CD4-positive, alpha-beta T cell treated with Interleukin-6 at 100 ng/mL for 8 hours (primary cell): ENCODE data around the gene RNF135.
A peak's percentile ranks its signal among the peaks of the same experiment; 100 is the strongest.
"Not testable (repeated sequence)": the region's sequence is repeated elsewhere in the genome, so short reads cannot be mapped to it uniquely, and the experiment has no call there.

Source experiments
- DNase-seq: peaks from one replicate; pipeline ENCODE4 v3.0.0-alpha.2; 2020; ENCODE audit warnings: mixed read lengths, low spot score

RNF135 gene

DNA sequence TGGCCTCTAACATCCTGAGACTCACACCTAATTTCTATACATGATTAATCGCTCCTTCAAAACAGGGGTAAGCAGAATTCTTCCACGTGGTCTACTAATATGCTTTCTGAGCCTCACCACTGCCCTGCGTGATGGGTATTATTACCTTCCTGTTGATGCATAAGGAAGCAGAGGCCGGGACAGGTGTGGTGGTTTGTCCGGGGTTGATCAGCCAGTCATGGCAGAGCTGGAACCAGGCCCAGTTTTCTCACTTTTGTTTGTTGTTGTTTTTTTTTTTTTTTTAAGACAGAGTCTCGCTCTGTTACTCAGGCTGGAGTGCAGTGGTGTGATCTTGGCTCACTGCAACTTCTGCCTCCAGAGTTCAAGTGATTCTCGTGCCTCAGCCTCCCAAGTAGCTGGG, 31.2 kb downstream of the RNF135 start:
- no peak for DNase-seq

- DNase-seq, result no peak
Measured at GRCh38 chr17:31003225-31003866, 32.5 kb downstream of the RNF135 start.

DNA sequence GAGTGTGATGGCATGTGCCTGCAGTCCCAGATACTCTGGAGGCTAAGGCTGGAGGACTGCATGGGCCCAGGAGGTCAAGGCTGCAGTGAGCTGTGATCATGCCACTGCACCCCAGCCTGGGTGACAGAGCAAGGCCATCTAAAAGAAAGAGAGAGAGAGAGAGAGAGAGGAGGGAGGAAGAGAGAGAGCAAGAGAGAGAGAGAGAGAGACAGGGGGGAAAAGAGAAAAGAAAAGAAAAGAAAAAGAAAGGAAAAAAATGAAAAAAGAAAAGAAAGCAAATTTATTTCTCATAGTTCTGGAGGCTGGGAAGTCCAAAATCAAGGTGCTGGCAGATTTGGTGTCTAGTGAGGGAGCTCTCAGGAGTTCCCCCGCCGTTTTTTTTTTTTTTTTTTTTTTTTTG, 33.3 kb downstream of the RNF135 start:
- DNase-seq, result no peak

- no peak for DNase-seq
Measured at GRCh38 chr17:31007695-31008373, 37.0 kb downstream of the RNF135 start.

GRCh38 chr17:31008374-31009041, 37.7 kb downstream of the RNF135 start:
- peak; percentile 50 for DNase-seq

DNA sequence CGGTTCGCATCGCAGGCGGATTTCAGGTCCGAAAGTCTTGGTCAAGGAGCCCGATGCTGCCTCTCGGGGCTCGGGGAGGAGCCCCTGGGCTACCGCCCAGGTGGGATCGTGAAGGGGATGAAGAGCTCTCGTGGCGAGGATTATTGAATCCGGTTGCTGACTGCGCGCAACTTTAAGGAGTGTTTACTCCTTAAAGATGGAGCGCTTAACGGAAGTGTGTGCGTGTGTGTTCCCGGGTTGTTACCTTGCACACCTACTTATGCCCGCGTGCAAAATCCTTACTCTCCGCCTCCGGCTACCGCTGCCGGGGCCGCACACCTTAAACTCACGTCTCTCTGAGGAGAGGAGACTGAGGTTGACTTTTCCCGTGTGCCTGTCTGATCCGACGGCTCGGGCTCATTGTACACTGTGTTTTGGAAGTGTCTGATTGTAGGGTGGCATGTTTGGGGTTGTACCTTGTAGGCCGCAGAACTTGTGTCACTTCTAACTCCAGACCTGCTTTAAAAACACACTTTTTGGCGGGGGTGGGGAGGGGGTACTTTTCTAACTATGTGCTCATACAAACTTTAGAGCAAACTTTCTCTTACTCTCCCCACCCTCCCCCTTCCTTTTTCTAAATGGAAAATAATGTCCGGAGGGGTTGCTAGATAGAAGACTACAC, 38.3 kb downstream of the RNF135 start:
- DNase-seq, result peak; percentile 19

DNA sequence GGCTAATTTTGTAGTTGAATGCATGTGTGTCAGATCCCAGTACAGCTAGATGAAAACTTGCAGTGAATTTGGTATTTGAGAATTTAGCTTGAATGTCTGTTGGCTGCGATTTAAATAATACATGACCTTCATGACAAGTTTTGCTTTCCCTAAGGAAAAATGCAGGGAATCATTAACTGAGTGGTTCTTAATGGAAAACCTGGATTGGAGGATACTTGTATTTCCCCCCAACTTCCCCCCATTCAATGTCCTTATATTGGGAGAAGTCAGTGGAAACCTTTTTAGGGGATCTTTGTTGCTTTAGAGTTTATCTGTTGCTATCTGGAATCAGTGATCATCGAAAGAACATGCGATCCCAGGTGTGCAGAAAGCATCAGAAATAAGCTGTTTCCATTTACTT, 39.2 kb downstream of the RNF135 start:
- not testable (repeated sequence) for DNase-seq

GRCh38 chr17:31013844-31014243, 43.0 kb downstream of the RNF135 start:
- DNase-seq, result no peak

GRCh38 chr17:31015639-31016038, 44.8 kb downstream of the RNF135 start:
- no peak for DNase-seq

DNA sequence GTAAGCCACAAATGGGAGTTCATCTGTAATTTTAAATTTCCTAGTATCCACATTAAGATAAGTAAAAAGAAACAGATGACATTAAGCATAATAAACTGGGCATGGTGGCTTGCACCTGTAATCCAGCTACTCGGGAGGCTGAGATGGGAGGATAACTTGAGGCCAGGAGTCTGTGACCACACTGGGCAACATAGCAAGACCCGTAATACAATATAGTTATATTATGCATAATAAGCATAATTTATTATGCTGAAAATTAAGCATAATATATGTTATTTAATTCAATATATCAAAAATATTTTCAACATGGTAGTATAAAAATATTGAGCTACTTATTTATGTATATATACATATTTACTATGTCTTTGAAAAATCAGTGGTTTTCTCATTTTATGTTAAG, 48.2 kb downstream of the RNF135 start:
- no peak for DNase-seq

DNA sequence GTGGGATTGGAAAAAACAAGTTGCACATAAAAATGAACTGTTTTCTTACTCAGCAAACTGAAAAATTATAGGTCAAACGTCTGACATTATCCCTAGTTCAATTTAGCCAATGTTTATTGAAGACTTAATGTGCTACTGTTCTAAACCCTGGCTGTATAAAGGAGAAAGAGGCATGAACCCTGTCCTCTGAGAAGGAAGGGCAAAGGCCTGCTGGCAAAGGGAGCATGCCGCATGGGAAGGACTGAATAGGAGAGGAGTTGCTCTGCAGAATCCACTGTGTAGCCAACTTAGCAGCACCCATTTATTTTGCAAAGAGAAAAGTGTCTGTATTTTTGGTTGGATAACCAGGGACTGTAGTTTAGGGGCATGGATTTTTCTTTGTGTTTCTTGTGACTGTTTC, 52.3 kb downstream of the RNF135 start:
- DNase-seq, result not testable (repeated sequence)

GRCh38 chr17:31031841-31032240, 61.0 kb downstream of the RNF135 start:
- DNase-seq, result no peak

DNA sequence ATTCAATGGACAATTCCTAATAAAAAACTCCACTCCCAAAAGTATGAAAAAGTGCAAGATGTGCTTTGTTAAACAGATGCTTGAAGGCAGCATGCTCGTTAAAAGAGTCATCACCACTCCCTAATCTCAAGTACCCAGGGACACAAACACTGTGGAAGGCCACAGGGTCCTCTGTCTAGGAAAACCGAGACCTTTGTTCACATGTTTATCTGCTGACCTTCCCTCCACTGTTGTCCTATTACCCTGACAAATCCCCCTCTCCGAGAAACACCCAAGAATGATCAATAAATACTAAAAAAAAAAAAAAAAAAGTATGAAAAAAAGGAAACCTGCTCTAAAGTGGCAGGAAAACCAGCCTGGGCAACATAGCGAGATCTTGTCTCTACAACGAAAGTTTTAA, 64.8 kb downstream of the RNF135 start:
- DNase-seq, result not testable (repeated sequence)

GRCh38 chr17:31040837-31041236, 70.0 kb downstream of the RNF135 start:
- DNase-seq, result not testable (repeated sequence)

DNA sequence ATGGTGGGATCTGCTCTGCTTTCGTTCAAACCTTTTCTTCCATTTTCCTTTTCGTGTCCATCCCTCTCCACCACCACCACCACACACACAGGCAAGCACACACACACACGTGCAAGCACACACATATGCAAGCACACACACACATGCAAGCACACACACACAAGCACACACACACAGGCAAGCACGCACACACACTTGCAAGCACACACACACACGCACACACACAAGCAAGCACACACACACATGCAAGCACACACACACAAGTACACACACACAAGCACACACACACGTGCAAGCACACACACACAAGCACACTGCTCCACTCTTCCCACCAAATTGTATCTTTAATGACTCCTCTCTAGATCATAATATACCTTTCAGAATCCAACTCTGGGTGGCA, 71.5 kb downstream of the RNF135 start:
- not testable (repeated sequence) for DNase-seq

GRCh38 chr17:31046856-31047425, 76.1 kb downstream of the RNF135 start:
- DNase-seq, result not testable (repeated sequence)

DNA sequence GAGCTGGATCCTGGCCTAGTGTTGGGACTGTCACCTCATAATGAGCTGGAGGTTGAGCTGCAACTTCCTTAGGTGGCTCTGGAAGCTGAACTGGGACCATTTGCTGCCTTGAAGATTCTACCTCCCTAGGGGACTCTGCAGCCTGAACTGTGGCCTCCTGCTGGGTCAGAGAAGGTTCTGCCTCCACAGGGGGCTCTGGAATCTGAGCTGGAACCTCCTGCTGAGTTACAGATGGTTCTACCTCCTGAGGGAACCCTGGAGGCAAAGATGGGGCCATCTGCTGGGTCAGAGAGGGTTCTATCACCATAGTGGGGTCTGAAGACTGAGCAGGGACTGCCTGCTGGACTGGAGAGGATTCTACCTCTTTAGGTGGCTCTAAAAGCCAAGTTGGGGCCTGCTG, 77.3 kb downstream of the RNF135 start:
- DNase-seq, result no peak

DNA sequence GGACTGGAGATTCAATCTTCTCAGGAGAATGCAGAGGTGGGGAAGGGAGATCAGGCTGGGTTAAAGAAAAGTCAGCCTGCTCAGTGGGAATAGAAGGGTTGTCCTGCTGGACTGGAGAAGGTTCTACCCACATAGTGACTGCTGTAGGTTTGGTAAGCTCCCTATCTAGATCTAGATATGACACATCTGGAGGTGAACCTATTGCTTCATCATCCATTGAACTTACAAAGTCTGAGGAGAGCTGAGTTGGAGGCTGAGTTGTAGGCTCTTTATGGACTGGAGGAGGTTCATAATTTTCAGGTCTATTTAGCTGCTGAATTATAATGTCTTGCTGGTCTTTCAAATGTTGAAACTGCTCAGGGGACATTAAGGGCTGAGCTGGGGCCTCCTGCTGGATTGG, 77.9 kb downstream of the RNF135 start:
- DNase-seq, result no peak
